WTC11 (cell line): Measurements from ENCODE around the gene INPP5A. TPM values are rescaled to one million over a fixed set of nuclear protein-coding genes. Genes with fewer than 3 reads are reported as not detected.

ENCODE experiments used
- ATAC-seq: fragments of 200-7000 bp; cut with Tn5 transposase; 2 replicates; pipeline ENCODE4 v1.10.0; 2021; ENCODE audit warnings: mild to moderate bottlenecking, moderate library complexity
- CTCF ChIA-PET: fragments of 300-600 bp; sonication (Branson Sonifier 250); formaldehyde crosslinking; loops from one replicate; lab custom pipeline; 2021; ENCODE audit warnings: antibody characterized with exemption; lab: Charles Lee
- POLR2A ChIA-PET: fragments of 350-600 bp; sonication (Branson Sonifier 250); formaldehyde crosslinking; loops from one replicate; lab custom pipeline; 2021; ENCODE audit warnings: antibody characterized with exemption; lab: Charles Lee
- DNase-seq: peaks from one replicate; pipeline ENCODE4 v3.0.0; 2021; ENCODE audit warnings: low spot score
- H3K27ac Mint-ChIP-seq: 2 replicates; pipeline ENCODE4 v1.8.0; 2021; ENCODE audit warnings: mixed read lengths
- H3K27me3 Mint-ChIP-seq: 2 replicates; pipeline ENCODE4 v1.8.0; 2021; ENCODE audit warnings: low read depth, mild to moderate bottlenecking, moderate library complexity, mixed read lengths
- H3K36me3 Mint-ChIP-seq: 2 replicates; pipeline ENCODE4 v1.8.0; 2021; ENCODE audit warnings: mixed read lengths
- H3K4me1 Mint-ChIP-seq: 2 replicates; pipeline ENCODE4 v1.8.0; 2022; ENCODE audit warnings: mixed read lengths
- H3K4me3 Mint-ChIP-seq: 2 replicates; pipeline ENCODE4 v1.8.0; 2021; ENCODE audit warnings: mild to moderate bottlenecking, moderate library complexity, mixed read lengths
- H3K9me3 Mint-ChIP-seq: 2 replicates; pipeline ENCODE4 v1.8.0; 2021; ENCODE audit warnings: mixed read lengths
- ETV6 ChIP-seq: sonication (generic); formaldehyde crosslinking; IDR thresholded peaks from 2 replicates; pipeline ENCODE4 v1.8.1; 2022; ENCODE audit warnings: mild to moderate bottlenecking, missing genetic modification reagents
- FOXP1 ChIP-seq: sonication (generic); formaldehyde crosslinking; IDR thresholded peaks from 2 replicates; pipeline ENCODE4 v1.8.0; 2022; ENCODE audit warnings: missing genetic modification reagents, mild to moderate bottlenecking, moderate library complexity, borderline replicate concordance
- GRHL2 ChIP-seq: fragments of 250-450 bp; sonication (Bioruptor Pico); IDR thresholded peaks from 2 replicates; pipeline ENCODE4 v1.8.0; 2022; ENCODE audit warnings: mild to moderate bottlenecking, moderate library complexity; ENCODE audit not compliant: insufficient replicate concordance, severe bottlenecking
- HMGA2 ChIP-seq: fragments of 250-450 bp; sonication (Bioruptor Pico); IDR thresholded peaks from 2 replicates; pipeline ENCODE4 v1.4.0; 2021; ENCODE audit warnings: mild to moderate bottlenecking, moderate library complexity
- NFYB ChIP-seq: sonication (generic); formaldehyde crosslinking; conservative IDR thresholded peaks from 2 replicates; pipeline ENCODE4 v1.8.0; 2022; ENCODE audit warnings: low read depth, missing genetic modification reagents
- NR1H2 ChIP-seq: sonication (generic); formaldehyde crosslinking; IDR thresholded peaks from 2 replicates; pipeline ENCODE4 v1.9.0; 2021; ENCODE audit warnings: mild to moderate bottlenecking, moderate library complexity, missing genetic modification reagents
- NR3C1 ChIP-seq: sonication (generic); formaldehyde crosslinking; conservative IDR thresholded peaks from 2 replicates; pipeline ENCODE4 v1.8.1; 2023; ENCODE audit warnings: low read depth, mild to moderate bottlenecking, missing genetic modification reagents
- OVOL2 ChIP-seq: fragments of 250-450 bp; sonication (Bioruptor Pico); IDR thresholded peaks from 2 replicates; pipeline ENCODE4 v1.9.0; 2021; ENCODE audit warnings: mild to moderate bottlenecking, borderline replicate concordance
- SMAD4 ChIP-seq: sonication (generic); formaldehyde crosslinking; IDR thresholded peaks from 2 replicates; pipeline ENCODE4 v1.8.0; 2022; ENCODE audit warnings: mild to moderate bottlenecking, missing genetic modification reagents
- TP53 ChIP-seq: sonication (generic); formaldehyde crosslinking; IDR thresholded peaks from 2 replicates; pipeline ENCODE4 v1.8.1; 2023; ENCODE audit warnings: mild to moderate bottlenecking, missing genetic modification reagents
- ZBTB21 ChIP-seq: sonication (generic); formaldehyde crosslinking; IDR thresholded peaks from 2 replicates; pipeline ENCODE4 v1.8.1; 2023; ENCODE audit warnings: mild to moderate bottlenecking, missing genetic modification reagents, borderline replicate concordance
- ZNF219 ChIP-seq: sonication (generic); formaldehyde crosslinking; IDR thresholded peaks from 2 replicates; pipeline ENCODE4 v1.8.0; 2023; ENCODE audit warnings: missing genetic modification reagents, mild to moderate bottlenecking, borderline replicate concordance
- total RNA-seq: library from RNA; stranded (reverse); gene quantifications from 3 replicates; pipeline ENCODE4 v1.2.3, GENCODE V29; 2021
- TF ChIP-seq, protein P1 (sequence below): sonication (generic); formaldehyde crosslinking; IDR thresholded peaks from 2 replicates; pipeline ENCODE4 v1.8.1; 2022; ENCODE audit warnings: mild to moderate bottlenecking, missing genetic modification reagents, moderate library complexity, borderline replicate concordance
- TF ChIP-seq, protein P2 (sequence below): sonication (generic); formaldehyde crosslinking; conservative IDR thresholded peaks from 2 replicates; pipeline ENCODE4 v1.8.1; 2022; ENCODE audit warnings: mild to moderate bottlenecking, missing genetic modification reagents
- TF ChIP-seq, protein P3 (sequence below): fragments of 250-450 bp; sonication (Bioruptor Pico); IDR thresholded peaks from 2 replicates; pipeline ENCODE4 v1.8.0; 2021; ENCODE audit warnings: mild to moderate bottlenecking
- TF ChIP-seq, protein P4 (sequence below): fragments of 250-450 bp; sonication (Bioruptor Pico); IDR thresholded peaks from 2 replicates; pipeline ENCODE4 v1.9.0; 2021; ENCODE audit warnings: moderate library complexity, mild to moderate bottlenecking, inconsistent platforms, borderline replicate concordance
- TF ChIP-seq, protein P5 (sequence below): fragments of 250-450 bp; sonication (Bioruptor Pico); IDR thresholded peaks from 2 replicates; pipeline ENCODE4 v1.9.0; 2021; ENCODE audit warnings: mild to moderate bottlenecking
- TF ChIP-seq, protein P6 (sequence below): fragments of 250-450 bp; sonication (Bioruptor Pico); conservative IDR thresholded peaks from 2 replicates; pipeline ENCODE4 v1.9.0; 2021; ENCODE audit warnings: mild to moderate bottlenecking
- TF ChIP-seq, protein P7 (sequence below): sonication (generic); formaldehyde crosslinking; IDR thresholded peaks from 2 replicates; pipeline ENCODE4 v1.8.1; 2023; ENCODE audit warnings: mild to moderate bottlenecking, missing genetic modification reagents
- TF ChIP-seq, protein P8 (sequence below): fragments of 200-600 bp; IDR thresholded peaks from 2 replicates; pipeline ENCODE4 v1.8.0; 2022; ENCODE audit warnings: antibody characterized with exemption

Gene INPP5A
- total RNA-seq, 1 experiment from 2014 or later = 22.1 TPM

DNA sequence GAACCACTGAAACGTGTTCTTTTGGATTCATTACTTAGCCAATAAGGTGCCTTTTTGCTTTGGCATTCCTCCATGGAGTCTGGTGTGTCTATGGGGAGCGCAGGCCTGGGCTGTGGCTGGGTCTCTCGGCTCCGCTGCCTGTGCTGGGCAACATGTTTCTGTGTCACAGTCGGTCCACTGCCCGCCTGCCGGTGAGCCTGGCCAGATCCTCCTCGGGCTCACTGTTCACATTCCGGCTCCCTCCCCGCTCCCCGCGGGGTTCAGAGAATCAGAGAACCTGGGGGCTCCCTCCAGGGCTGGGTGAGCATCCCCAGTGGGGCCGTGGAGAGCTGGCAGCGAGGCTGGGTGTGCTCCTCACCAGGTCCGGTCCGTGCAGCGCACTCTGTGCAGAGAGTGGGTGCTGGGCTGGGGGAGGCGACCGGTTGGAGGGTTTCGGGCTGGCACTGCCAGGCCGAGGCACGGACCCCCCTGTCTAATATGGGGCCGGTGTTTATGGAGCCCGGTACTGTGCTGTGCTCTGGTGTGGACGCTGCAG lies 70.4 kb downstream of the INPP5A start (continued):
- TF ChIP-seq, protein P1, sequence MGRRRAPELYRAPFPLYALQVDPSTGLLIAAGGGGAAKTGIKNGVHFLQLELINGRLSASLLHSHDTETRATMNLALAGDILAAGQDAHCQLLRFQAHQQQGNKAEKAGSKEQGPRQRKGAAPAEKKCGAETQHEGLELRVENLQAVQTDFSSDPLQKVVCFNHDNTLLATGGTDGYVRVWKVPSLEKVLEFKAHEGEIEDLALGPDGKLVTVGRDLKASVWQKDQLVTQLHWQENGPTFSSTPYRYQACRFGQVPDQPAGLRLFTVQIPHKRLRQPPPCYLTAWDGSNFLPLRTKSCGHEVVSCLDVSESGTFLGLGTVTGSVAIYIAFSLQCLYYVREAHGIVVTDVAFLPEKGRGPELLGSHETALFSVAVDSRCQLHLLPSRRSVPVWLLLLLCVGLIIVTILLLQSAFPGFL (CRISPR knock-in tag) = no peak
- TF ChIP-seq, all 79 proteins: peak for 0

DNA sequence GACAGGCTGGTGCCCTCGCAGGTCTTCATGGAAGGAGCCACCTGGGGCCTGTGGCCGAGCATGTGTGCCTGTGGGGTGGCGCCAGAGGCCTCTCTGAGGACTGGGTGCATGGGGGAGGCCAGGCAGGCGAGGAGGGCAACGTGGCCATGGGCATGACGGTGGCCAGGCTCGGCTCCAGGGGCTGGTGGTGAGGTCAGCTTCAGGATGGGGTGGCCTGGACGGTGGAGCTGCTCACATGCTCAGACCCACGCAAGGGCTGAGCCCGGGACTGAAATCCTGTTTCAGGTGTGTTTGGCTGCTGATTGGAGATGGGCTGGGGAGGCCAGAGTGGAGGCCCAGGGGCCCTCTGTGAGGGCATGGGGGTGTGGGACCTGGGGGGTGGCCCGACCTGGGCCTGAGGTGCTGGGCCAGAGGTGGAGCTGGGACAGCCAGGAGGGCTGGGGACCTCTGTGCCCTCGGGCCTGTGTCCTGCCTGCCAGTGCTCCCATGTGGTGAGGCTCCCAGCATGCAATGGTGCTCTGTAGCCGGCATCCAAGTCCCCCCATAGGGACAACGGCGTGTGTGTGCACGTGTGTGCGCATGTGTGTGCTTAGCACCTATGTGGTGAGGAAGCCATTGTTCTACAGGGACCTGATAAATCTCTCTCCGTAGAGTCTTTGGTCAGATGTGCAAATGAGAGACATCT lies 71.1 kb downstream of the INPP5A start:
- CTCF ChIA-PET = no interaction called here
- no peak for TF ChIP-seq ETV6 (CRISPR knock-in tag)
- no peak for TF ChIP-seq FOXP1 (CRISPR knock-in tag)
- TF ChIP-seq, protein P2, sequence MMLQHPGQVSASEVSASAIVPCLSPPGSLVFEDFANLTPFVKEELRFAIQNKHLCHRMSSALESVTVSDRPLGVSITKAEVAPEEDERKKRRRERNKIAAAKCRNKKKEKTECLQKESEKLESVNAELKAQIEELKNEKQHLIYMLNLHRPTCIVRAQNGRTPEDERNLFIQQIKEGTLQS (CRISPR knock-in tag) = no peak
- TF ChIP-seq, protein P3, sequence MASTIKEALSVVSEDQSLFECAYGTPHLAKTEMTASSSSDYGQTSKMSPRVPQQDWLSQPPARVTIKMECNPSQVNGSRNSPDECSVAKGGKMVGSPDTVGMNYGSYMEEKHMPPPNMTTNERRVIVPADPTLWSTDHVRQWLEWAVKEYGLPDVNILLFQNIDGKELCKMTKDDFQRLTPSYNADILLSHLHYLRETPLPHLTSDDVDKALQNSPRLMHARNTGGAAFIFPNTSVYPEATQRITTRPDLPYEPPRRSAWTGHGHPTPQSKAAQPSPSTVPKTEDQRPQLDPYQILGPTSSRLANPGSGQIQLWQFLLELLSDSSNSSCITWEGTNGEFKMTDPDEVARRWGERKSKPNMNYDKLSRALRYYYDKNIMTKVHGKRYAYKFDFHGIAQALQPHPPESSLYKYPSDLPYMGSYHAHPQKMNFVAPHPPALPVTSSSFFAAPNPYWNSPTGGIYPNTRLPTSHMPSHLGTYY (CRISPR knock-in tag) = no peak
- TF ChIP-seq ZNF219 (CRISPR knock-in tag) = no peak
- TF ChIP-seq, protein P4, sequence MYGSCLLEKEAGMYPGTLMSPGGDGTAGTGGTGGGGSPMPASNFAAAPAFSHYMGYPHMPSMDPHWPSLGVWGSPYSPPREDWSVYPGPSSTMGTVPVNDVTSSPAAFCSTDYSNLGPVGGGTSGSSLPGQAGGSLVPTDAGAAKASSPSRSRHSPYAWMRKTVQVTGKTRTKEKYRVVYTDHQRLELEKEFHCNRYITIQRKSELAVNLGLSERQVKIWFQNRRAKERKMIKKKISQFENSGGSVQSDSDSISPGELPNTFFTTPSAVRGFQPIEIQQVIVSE (CRISPR knock-in tag) = no peak
- no peak for TF ChIP-seq OVOL2
- no peak for TF ChIP-seq NFYB (CRISPR knock-in tag)
- TF ChIP-seq NR3C1 = no peak
- TF ChIP-seq, protein P5, sequence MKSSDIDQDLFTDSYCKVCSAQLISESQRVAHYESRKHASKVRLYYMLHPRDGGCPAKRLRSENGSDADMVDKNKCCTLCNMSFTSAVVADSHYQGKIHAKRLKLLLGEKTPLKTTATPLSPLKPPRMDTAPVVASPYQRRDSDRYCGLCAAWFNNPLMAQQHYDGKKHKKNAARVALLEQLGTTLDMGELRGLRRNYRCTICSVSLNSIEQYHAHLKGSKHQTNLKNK (CRISPR knock-in tag) = no peak
- no peak for TF ChIP-seq SMAD4 (CRISPR knock-in tag)
- no peak for TF ChIP-seq HMGA2 (CRISPR knock-in tag)
- TF ChIP-seq, protein P6, sequence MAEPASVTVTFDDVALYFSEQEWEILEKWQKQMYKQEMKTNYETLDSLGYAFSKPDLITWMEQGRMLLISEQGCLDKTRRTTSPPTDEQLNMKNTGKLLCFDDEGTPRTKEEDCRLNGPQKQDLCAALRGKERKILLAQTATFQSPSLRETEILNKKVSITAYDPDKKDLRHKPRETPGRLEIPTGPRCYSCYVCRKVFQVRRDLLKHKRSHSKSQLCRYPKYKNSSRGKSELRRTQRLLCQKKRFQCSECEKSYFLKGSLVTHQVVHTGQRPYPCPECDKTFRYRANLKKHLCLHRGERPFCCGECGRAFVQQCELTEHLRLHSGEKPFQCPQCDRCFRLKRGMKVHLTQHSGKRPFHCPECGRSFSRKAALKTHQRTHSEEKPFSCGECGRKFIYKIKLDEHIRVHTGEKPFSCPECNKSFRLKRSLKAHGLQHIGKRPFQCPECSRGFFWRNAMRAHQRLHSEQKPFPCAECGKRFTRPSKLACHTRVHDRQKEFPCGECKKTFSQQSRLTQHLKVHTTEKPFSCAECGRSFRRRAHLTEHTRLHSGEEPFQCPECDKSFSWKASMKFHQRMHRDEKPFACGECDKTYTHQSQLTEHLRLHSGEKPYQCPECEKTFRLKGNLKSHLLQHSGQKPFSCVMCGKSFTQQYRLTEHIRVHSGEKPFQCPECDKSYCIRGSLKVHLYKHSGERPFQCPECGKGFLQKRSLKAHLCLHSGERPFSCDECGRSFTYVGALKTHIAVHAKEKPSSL (CRISPR knock-in tag) = no peak
- TF ChIP-seq ZBTB21 (CRISPR knock-in tag) = no peak
- no peak for TF ChIP-seq TP53 (CRISPR knock-in tag)
- TF ChIP-seq, protein P7, sequence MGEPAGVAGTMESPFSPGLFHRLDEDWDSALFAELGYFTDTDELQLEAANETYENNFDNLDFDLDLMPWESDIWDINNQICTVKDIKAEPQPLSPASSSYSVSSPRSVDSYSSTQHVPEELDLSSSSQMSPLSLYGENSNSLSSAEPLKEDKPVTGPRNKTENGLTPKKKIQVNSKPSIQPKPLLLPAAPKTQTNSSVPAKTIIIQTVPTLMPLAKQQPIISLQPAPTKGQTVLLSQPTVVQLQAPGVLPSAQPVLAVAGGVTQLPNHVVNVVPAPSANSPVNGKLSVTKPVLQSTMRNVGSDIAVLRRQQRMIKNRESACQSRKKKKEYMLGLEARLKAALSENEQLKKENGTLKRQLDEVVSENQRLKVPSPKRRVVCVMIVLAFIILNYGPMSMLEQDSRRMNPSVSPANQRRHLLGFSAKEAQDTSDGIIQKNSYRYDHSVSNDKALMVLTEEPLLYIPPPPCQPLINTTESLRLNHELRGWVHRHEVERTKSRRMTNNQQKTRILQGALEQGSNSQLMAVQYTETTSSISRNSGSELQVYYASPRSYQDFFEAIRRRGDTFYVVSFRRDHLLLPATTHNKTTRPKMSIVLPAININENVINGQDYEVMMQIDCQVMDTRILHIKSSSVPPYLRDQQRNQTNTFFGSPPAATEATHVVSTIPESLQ (CRISPR knock-in tag) = no peak
- TF ChIP-seq GRHL2 (CRISPR knock-in tag) = no peak
- TF ChIP-seq NR1H2 (CRISPR knock-in tag) = no peak
- TF ChIP-seq, protein P8, sequence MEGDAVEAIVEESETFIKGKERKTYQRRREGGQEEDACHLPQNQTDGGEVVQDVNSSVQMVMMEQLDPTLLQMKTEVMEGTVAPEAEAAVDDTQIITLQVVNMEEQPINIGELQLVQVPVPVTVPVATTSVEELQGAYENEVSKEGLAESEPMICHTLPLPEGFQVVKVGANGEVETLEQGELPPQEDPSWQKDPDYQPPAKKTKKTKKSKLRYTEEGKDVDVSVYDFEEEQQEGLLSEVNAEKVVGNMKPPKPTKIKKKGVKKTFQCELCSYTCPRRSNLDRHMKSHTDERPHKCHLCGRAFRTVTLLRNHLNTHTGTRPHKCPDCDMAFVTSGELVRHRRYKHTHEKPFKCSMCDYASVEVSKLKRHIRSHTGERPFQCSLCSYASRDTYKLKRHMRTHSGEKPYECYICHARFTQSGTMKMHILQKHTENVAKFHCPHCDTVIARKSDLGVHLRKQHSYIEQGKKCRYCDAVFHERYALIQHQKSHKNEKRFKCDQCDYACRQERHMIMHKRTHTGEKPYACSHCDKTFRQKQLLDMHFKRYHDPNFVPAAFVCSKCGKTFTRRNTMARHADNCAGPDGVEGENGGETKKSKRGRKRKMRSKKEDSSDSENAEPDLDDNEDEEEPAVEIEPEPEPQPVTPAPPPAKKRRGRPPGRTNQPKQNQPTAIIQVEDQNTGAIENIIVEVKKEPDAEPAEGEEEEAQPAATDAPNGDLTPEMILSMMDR = no peak

More for the DNA sequence above, 71.1 kb downstream of the INPP5A start:
- peaks cover 6% of the 10 kb centered on the region for H3K27me3 Mint-ChIP-seq
- POLR2A ChIA-PET = no interaction called here
- peaks cover 6% of the 10 kb centered on the region for H3K36me3 Mint-ChIP-seq
- H3K4me1 Mint-ChIP-seq = no peaks in the 10 kb centered on the region
- no peak overlapping the region for H3K27ac Mint-ChIP-seq
- ATAC-seq = no peak
- peaks cover 7% of the 10 kb centered on the region for H3K9me3 Mint-ChIP-seq
- no peak overlapping the region for H3K4me3 Mint-ChIP-seq
- DNase-seq = peak; percentile 8
